ENCODE data around the gene ITPR3.

GRCh38 chr6:33704215-33705066 lies 83.3 kb downstream of the ITPR3 start:
- TF ChIP-seq, protein P1, sequence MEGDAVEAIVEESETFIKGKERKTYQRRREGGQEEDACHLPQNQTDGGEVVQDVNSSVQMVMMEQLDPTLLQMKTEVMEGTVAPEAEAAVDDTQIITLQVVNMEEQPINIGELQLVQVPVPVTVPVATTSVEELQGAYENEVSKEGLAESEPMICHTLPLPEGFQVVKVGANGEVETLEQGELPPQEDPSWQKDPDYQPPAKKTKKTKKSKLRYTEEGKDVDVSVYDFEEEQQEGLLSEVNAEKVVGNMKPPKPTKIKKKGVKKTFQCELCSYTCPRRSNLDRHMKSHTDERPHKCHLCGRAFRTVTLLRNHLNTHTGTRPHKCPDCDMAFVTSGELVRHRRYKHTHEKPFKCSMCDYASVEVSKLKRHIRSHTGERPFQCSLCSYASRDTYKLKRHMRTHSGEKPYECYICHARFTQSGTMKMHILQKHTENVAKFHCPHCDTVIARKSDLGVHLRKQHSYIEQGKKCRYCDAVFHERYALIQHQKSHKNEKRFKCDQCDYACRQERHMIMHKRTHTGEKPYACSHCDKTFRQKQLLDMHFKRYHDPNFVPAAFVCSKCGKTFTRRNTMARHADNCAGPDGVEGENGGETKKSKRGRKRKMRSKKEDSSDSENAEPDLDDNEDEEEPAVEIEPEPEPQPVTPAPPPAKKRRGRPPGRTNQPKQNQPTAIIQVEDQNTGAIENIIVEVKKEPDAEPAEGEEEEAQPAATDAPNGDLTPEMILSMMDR (IDR thresholded peaks at IDR 0.05): no peak
- no peak for TF ChIP-seq POLR2AphosphoS5 (IDR thresholded peaks at IDR 0.05)
